ENCODE data around the gene PTPRM.

Gene PTPRM

DNA sequence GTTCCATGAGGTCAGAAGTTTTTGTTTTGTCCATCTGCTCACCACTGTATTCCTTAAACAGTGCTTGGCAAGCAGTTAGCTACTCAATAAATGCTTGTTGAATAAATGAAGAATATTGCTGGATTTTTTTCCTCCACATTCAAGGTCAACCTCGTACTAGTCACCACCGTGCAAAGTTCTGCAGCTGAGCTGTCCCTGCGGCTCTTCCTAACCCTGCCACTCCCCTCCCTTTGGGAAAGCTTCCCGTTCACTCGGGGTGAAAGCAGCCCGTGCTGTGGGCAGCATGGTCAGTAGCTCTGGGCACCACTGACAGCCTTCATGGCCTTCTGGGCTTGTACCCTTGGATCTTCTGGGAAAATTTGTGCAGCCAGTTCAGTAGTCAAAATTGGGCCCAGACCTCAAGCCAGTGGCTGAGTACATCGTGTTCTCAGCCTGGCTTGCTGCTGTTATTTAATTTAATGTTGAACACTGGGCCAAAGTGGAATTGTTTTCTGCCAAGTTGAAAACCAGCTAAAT, 572.8 kb downstream of the PTPRM start:
- no peak for DNase-seq

DNA sequence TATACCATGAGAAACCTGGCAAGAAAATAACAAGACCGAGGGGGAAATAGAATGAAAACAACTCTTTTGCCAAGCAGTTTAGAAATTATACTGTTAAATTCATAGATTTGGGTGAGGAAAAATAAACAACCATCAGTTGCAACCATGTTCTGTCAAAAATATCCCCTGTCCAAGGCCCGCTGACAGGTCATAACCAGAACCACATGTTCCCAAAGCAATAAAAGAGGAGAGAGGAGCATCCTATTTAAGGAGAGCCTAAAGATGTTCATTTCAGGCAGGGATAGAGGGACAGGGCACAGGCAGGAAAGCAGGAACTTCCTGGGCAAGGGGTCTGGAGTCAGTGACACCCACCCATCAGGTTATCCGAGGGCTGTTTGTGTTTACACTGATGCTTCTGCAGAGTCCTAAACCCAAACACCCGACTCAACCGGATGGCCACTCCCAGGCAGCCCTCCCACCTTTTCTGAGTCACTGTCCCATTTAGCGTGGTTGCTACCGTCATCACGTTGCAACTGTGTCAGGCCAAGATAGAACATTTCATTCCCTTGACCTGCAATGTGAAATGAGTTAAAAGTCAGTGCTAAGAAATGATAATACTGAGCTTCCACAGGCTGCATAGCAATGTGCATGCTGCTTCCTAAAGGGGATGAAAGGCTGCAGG, 573.9 kb downstream of the PTPRM start:
- no peak for DNase-seq

DNA sequence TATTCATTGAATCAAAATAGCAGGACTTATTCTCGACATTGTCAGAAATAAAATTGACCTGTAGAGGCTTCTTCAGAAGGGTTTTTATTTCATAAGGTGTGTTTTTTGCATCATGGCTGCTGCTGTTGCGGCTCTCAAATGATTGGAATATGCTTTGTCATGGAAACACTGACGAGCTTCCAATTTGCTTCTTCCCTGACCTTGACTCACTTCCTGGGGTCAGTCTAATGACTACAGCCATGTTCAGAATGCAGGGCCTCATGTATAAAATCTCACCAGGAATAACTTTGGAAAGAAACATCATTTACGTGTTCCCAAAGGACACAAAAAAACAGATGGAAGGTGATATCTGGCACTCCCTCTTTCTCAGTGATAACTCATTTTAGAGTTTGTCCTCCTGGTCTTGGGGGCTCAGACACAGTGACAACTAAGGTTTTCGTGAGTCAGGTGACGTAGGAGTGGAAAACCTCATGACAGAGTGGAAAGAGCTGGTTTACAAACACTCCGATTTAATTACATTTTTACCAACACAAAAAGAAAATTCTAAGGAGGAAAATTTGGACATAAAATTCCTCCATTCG, 575.1 kb downstream of the PTPRM start:
- DNase-seq: no peak

DNA sequence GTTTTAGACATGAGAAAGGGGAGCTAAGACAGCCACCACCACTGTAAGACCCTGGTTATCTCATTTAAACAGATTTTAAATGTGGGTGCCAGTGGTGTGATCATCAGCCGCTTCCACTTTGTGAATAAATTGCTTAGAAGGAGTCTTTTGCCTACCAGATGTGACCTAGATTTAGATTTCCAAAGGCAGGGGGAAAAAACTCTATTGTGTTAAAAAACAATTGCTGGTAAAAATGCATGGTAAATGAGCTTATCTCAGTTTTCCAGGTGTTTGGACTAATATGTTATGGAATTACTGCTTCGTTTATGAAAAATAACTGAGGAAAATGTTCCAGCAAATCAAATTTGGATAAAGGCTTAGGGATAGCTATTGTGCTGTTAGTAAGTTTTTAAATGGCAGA, 575.8 kb downstream of the PTPRM start:
- DNase-seq: no peak

DNA sequence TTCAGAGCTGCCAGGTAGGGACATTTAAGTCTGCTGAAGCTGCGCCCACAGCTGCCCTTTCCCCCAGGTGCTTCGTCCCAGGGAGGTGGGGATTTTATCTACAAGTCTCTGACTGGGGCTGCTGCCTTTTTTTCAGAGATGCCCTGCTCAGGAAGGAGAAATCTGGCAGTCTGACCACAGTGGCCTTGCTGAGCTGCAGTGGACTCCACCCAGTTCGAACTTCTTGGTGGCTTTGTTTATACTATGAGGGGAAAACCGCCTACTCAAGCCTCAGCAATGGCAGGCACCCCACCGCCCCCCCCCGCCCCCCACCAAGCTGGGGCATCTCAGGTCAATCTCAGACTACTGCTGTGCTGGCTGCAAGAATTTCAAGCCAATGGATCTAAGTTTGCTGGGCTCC, 584.1 kb downstream of the PTPRM start:
- DNase-seq: no peak

DNA sequence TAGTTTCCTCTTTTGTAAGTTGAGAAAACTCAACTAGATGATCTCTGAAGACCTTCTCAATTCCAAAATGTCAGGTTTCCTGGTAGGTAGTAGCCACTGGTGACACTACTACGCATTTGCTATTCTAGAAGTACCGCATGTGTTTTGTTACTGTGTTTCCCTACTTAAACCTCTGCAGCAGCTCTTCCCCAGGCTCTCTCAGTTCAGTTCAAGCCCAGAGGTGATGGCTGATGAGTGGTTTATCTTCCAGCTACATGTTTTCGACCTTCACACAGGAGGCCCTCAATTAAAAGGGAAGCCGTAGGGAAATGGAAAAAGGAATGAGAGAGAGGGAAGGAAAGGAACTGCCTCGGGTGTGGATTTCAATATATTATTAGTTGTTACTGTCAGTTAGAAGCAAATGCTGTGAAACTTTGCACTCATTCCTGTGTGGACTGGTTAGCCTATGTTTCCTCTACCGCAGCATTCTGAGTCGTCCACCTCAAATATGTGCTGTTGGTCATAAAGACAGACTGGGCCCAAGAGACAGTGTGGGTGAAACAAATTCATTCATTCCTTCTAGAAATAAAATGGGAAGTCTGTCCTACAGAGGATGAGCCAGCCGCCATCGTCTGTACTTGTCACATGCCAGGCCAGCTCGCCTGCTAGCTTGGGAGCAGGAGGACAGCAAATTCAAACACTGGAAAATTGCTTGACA, 586.9 kb downstream of the PTPRM start:
- no peak for DNase-seq

DNA sequence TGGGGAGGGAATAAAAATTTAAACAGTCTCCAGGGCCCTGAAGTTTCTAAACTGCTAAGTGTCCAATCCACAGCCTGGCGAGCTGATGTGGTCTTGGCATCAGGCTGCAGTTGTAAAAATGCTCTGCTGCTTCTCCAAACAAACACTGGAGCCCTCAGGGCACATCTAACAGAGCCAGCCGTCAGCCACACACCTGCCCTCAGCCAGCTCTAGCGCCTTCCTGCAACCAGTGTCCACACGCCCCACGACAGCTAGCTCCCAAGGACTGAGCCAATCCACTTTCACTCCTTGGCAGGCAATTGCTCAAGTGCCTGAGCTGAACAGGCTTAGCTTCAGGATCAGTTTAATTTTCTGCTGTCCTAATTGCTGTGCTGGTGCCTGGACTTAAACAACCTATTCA, 595.7 kb downstream of the PTPRM start:
- DNase-seq: peak; percentile 5

DNA sequence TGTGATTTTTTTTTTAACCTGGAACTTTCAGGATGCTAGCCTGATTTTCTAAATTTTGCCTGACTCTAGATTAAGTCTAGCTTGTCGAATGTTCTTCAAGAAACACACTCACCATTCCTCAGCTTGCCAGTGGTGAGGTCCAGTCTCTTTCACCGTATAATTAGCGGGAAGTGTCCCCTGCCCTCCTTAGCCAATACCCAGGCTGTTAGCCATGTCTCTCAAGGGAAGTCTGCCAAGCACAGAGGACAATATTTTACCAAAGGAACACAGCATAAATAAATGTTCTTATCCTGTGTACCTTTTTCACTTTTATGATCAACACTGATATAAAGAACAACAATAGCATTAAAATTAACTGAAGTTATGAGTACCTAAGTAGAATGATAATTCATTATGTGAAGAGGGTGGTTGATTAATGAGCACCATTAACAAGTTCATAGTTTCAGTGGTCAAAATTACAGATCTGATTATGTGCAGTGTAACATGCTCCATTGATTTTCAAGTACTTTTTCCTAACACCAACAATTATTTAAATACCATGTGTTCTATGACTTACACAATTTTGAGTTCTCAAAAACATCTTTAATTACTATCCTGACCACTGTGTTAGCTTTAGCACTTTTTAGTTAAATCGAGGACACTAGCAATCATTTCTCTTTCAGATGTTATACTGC, 596.3 kb downstream of the PTPRM start:
- no peak for DNase-seq

DNA sequence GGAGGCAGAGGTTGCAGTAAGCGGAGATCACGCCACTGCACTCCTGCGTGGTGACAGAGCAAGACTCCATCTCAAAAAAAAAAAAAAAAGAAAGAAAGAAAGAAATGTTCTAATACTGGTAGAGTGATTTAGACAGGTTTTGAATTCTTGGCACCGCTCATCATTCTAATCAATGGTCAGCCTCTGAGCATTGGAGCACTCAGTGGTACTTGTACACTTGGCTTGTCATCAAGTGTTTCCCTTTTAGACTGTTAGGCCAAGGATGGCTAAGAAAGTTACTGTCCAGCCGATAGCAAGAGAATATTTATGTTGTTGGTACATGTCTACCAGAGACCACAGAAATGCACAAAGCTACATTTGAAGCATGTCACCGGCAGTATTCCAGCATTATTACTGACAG, 598.0 kb downstream of the PTPRM start:
- DNase-seq: no peak

DNA sequence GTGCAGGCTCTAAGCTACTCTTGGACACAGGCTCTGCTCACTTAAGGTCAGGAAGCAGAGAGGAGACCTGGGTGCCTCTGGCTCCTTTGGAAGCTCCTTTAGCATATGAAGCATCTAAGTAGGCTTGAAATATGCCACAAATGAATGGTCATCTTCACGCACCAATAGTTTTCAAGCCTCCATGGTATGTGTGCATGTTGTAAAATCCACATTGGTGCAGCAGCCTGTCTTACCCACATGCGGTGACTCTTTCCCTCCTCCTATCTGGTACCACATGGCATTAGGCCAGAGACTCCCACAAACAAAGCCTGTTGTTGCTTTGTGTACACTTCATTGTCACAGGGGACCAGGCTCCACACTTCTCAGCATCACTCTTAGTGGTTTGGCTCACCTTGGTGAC, 599.9 kb downstream of the PTPRM start:
- no peak for DNase-seq

DNA sequence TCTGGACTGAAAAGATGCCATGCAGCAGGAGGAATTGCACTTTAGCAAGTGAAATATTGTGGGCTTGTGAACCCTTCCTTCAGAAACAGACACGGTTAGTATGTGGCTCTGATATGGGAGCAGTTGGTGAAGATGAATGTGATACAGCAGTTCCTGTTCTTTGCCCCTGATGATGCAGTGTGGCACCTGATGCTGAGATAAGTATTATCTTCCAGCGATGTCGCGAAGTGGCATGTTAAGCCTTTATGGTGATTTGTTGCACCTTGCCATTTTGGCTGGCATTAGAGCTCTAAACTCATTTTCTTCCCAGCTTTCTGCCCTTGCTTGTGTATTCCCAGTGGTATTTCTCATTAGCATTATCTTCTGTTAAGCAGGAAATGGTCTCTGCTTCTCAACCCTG, 600.6 kb downstream of the PTPRM start:
- DNase-seq: no peak

DNA sequence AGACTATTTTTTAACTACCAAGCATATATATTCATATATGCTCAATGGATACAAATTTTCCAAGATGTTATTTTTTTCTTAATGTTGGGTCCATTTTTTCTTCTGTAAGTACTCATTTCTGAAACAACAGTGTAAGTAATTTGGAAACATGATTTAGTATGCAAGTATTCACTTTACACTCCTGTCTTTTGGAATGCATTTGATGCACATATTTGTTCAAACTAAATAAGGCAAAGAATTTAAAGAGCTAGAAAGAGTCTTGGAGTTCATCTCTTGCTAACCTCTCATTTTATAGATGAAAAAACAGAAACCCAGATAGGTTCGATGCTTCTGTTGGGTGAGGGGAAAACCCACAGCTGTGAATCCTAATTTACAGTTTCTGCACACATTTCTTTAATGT, 602.6 kb downstream of the PTPRM start:
- no peak for DNase-seq

DNA sequence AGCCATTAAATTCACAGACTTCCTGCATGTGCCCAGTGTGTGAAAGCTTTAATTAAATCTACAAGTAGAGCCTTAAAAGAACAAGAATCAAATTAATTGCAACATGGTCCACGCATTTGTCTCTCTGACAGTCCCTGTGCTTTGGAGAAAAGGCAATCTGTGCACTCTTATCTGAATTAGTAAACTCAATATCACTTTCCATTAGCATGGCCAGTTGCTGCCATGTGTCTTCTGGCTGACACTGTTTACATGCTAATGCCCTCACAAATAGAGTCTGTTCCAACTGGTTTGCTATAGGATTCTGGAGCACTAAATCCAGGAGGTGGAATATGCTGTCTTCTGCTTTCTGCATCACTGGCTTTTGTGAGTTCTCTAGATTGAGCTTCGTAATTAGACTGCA, 607.7 kb downstream of the PTPRM start:
- no peak for DNase-seq

DNA sequence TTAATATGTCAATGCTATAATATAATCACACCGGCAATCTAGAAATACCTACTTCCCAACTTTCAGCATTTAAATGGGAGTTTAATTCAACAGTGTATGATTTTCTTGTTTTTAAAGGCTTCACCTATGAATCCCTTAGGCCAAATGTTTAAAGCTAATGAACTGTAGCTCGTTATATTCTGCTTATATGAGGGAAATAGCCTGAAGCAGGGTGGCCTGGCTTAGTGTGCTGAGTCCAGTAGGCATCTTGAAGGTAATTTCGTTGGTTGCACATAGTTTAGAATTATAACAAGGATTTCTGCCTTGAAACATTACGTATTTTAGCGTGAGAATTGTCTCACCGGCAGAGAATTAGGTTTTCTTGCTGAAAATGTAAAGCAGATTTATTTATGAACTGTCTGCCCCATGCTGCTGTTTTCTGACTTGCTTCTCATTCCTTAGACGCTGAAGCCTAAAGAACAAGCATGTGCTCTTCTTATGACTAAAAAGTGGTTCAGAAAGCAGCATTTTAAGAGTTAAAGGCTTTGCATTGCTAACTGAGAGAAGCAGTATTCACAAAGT, 608.5 kb downstream of the PTPRM start:
- no peak for DNase-seq

DNA sequence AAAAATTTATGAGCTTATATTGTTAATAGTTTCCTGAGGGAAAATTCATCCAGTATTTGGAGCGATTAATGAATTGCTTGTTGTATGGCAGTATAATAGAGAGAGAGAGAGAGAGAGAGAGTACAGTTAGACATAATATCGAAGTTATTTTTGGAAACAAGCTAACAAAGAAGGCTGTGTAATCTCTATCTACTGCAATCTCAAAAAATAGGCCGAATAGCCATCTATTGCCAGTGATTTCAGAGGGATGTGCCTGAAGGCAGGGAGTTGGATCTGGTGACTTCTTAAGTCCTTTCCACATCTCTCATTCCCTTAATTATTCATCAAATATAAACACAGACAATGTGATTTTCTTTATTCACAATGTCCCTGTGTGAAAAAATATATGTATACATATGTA, 609.0 kb downstream of the PTPRM start:
- DNase-seq: no peak

DNA sequence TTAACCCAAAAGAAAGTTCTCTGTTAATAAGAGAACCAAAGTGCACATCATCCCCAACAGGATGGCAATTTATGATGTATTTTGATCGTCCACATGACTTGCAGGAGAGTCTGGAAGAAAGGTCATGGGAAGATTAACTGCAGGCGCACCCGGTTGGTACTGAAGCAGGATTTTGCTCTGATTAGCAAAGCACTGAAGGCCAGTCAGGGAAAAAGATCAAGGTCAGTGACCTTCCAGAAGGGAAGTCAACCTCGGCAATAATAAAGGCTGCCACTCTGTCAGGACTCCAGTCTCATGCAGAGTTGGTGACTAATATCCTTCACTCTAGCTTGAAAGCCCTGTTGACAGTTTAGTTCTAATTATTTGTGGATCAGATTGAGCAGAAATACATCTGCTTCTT, 609.4 kb downstream of the PTPRM start:
- DNase-seq: no peak

DNA sequence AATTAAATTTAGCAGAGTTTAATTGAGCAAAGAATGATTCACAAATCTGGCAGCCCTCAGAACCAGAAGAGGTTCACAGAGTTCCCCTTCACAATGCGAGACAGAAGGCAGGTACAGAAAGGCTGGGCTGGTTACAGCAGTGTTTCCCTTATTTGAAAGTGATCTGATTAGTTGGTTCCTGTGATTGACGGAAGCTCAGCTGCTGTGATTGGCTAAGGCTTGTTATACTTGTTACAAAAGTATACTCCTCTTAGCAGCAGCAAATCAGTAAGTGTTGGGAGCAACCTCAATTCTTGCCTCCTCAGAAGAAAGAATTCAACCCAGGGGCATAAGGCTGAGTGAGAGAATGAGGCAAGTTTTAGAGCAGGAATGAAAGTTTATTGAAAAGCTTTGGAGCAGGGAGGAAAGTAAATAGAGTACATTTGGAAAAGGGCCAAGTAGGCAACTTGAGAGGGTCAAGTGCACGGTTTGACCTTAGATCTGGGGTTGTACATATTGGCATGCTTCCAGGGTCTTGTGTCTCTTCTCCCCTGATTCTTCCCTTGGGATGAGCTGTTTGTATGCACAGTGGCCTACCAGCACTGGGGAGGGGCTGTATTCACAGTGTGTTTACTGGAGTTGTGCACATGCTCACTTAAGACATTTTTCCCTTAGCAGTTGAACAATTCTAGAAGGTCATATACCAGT, 610.4 kb downstream of the PTPRM start:
- no peak for DNase-seq

DNA sequence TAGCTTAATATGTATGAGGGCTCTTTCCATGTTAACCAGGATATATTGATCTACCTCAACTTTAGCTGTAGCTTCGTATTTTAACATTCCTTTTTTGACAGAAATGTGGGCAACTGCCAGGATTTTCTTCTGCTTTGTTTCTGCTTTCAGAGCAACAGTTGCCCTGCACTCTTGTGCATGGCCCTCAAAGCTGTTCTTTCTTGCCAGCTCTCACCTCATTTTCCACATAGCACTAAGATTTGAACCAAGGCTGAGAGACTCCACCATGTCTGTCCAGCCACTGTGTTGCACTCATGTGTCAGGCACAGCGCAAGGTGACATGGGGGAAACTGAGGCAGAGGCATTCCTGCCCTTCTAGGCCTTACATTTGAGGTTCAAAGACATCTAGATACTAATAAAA, 619.3 kb downstream of the PTPRM start:
- no peak for DNase-seq

DNA sequence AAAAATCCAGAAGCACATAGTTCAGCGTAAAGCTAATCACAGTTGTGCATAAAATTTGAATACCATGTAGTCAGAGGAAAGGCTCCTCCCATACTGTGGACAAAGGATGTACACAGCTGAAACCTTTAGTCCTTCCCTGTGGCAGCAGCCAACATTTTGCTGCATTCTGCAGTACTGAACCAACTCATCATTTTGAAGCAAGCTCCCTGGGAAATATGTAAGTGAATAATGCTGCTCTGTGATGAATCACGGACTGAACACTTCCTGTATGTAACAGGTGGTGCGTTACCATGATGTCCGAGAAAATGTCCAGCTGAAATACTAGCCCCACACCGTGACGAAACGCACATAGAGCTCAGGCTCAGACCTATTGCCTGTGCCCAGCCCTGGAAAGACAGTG, 621.1 kb downstream of the PTPRM start:
- no peak for DNase-seq

DNA sequence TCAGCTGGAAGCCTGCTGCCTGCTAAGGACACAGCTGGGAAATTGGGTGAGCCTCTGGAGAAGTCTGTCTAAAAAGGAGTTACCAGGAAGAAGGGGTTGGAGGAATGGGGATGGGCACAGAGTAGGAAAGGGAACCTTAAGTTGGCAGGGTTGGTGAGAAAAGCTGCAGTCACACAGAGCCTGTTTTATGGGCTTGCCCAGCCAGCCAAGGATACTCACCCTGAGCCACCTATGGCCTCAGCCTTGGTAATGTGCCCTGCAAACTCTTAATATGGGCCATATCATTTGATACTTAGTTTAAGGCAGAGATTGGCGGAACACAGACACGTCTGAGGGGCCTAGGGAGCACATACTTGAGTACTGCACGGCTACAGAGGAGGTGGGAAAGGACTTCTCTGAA, 623.9 kb downstream of the PTPRM start:
- DNase-seq: no peak

DNA sequence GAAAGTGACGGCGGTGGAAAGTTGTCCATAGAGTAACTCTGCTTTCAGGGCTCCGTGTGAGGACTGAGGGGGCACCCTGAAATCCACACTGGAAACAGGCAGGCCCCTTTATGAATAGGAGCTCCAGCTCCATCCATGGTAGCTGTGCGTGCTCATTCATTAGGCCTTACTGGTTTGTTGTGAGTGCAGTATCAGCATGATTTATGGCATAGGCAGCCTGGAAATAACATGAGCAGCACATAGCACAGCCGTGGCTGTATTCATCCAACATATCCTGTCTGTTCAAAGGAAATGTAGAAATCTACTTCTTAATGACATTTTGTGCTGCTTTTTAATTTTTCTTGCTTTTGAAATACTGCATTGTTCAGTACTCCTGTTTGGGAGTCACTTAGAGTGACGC, 627.3 kb downstream of the PTPRM start:
- DNase-seq: no peak

DNA sequence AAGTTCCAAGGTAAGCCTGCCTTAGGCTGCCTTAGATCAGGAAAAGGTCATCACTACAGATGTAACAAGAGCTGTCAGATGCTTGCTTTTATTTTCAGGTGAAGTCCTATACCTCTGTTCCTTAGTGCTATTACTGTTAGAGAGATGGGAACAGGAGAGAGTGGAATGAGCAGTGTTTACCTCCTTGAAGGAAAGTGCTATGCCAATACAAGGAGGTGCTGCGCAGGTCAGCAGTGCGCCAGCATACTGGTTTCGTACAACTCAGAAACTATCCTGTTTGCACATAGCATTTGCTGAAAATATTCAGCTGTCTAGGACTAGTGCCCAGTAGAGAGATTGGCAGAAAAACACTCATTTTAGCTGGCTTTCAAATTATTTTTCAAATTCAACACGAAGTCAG, 629.1 kb downstream of the PTPRM start:
- DNase-seq: no peak

DNA sequence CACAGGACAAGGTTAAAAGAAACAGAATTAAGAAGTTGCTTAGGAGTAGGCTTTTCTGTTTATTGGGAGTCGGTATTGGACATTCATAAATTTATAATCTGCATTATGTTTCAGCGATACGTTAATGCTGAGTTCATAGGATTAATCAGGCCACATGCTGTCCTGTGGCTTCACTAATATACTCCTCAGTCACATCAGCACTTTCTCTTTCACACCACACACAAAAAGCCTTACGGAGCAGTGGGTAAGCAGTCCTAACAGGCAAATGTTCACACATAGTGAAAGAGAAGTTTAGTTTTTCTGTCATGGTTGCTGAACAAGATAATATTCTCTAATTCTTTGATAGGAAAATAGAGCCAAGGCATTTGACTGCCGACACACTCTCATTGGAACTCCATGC, 630.4 kb downstream of the PTPRM start:
- peak; percentile 40 for DNase-seq
